GM12874 (cell line): ENCODE results near the gene LENG8.

ENCODE experiments used
- TF ChIP-seq, protein P1 (sequence below): IDR thresholded peaks from 2 replicates; pipeline ENCODE4 v1.5.1; 2011; ENCODE audit warnings: low read depth, mild to moderate bottlenecking, control low read depth, low read length, moderate library complexity; ENCODE audit not compliant: insufficient read depth

LENG8 gene

DNA sequence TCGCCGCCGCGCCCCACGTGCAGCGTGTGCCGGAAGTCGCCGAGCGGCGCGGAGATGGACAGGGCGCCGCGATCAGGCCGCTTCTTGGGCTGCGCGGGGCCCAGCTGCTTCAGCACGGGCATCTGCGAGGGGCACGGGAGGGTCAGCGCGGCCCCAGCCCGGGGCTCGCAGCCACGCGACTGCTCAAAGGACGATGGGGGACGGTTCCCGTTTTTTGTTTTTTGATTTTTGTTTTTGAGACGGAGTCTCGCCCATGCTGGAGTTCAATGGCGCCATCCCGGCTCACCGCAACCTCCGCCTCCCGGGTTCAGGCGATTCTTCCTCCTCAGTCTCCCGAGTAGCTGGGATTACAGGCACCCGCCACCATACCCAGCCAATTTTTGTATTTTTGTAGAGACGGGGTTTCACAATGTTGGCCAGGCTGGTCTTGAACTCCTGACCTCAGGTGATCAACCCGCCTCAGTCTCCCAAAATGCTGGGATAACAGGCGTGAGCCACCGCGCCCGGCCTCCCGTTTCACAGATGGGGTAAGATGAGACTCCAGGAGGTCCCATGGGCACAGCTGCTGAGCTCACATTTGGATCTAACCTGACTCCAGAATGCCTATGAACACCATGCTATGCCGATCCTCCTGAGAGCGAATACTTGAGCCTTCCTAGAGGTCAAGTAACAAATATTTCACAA is 16.6 kb downstream of the LENG8 start:
- TF ChIP-seq, protein P1, sequence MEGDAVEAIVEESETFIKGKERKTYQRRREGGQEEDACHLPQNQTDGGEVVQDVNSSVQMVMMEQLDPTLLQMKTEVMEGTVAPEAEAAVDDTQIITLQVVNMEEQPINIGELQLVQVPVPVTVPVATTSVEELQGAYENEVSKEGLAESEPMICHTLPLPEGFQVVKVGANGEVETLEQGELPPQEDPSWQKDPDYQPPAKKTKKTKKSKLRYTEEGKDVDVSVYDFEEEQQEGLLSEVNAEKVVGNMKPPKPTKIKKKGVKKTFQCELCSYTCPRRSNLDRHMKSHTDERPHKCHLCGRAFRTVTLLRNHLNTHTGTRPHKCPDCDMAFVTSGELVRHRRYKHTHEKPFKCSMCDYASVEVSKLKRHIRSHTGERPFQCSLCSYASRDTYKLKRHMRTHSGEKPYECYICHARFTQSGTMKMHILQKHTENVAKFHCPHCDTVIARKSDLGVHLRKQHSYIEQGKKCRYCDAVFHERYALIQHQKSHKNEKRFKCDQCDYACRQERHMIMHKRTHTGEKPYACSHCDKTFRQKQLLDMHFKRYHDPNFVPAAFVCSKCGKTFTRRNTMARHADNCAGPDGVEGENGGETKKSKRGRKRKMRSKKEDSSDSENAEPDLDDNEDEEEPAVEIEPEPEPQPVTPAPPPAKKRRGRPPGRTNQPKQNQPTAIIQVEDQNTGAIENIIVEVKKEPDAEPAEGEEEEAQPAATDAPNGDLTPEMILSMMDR, result no peak

DNA sequence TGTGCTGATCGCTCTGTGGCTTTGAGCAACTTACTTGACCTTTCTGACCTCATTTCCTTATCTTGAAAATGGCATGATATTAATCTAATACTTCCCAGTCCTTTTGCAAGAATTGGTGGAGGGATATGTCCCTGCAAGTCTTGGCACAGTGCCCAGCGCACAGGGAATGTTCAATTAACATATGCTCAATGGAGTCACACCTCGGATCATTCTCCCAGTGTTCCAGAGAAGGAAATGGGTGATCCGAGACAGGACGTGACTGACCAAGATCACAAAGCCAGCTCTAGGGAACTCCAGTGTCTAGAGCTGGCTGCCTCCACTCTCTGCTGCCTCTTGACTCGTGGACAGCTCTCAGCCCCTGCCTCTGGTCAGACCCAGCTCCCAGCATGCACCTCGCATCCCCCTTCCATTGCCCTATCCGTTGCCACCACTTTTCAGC is 20.5 kb downstream of the LENG8 start:
- TF ChIP-seq, protein P1, result no peak

DNA sequence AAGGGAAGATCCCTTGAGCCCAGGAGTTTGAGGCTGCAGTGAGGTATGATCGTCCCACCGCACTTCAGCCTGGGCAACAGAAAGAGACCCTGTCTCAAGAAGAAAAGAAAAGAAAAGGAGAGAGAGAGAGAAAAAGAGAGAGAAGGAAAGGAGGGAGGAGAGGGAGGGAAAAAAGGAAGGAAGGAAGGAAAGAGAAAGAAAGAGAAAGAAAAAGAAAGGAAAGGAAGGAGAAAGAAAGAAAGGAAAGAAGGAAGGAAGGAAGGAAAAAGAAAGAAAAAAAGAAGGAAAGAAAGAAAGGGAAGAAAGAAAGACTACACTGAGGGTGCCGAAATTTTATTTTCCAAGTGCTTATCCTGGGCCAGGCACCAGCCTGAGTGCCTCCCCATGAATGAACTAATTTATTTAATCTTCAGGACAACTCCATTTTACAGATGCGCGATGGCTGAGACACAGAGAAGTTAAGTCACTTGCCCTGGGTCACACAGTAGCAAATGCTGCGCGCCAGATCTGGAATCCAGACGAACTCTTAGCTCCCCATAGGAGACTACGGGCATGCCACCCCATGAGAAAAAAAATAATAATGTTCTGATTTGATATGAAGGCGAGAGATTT is 21.4 kb downstream of the LENG8 start:
- TF ChIP-seq, protein P1, result no peak

DNA sequence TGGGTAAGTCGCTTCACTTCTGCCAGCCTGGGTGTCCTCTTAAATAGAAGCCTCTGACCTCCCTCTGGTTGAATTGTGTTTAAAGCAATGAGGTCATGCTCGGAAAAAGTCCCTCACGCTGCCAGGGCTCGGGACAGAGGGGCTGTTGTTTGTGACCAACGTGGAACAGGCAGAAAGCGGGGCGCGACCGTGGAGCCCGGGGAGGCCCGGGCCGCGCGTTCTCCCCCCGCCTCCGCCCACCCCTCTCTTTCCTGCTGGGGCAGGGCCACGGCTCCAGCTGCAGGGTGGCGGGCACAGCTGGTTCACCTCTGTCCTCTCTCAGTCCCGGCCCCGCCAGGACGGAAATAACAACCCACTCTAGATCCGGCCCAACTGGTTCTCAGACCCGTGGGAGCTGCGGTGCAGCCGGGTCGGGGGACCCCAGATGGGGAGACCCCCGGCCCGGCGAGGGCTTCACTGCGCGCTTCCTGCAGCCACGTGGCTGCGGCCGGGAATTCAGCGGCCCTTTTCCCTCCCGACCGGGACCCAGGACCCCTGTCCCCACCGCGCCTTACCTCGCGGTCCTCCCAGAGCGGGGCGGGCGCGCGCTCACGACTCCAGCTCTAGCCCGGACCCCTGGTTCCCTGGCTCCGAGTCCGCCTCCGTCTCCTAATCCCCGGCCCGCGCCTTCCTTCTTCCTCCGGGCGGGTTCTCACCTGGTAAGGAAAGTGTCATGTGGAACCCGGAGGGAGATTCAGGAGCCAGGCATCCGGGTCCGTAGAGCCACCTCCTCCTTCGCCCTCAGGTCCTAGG is 22.2 kb downstream of the LENG8 start:
- TF ChIP-seq, protein P1, result no peak

DNA sequence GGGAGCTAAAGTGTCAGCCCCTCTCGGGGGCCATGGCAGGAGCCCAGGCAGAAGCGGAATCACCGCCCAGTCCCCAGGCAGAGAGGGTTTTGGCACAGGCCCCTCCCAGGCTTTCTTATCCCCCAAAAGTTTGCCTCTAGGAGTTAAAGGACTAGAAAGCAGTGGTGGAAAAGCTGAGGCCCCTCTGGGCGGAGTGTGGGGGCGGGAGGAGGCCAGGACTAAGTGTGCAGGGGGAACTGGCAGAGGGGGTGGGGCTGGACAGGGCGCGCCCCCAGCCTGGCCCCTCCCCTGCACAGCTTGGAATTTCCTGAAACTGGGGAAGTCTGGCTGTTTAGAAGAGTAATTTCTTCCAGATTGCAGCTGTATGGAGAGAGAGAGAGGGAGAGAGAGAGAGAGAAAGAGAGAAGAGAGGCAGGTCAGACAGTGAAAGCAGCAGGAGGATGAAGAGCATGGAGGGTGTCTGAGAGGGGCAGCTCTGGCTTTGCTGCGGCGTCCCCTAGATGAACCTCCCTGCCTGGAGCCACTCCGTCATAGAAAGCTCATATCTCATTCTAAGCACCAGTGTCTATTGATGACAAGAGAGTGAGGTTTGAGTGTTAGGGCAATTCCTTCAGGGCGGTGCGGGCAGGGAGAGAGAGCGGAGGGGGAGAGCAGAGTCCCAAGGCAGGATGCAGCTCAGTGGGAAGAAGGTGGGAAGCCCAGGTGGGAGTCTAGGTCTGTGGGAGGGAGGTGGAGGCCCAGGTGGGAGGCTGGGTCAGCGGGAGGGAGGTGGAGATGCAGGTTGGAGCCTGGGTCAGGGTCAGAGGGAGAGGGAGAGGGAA is 24.3 kb downstream of the LENG8 start, which contains the start of gene CDC42EP5:
CDC42EP5 (minus strand) TSS at position 226 of the 821 bp plus-strand sequence. CDS start 7,749 bp downstream, outside the sequence.
- TF ChIP-seq, protein P1, result no peak

DNA sequence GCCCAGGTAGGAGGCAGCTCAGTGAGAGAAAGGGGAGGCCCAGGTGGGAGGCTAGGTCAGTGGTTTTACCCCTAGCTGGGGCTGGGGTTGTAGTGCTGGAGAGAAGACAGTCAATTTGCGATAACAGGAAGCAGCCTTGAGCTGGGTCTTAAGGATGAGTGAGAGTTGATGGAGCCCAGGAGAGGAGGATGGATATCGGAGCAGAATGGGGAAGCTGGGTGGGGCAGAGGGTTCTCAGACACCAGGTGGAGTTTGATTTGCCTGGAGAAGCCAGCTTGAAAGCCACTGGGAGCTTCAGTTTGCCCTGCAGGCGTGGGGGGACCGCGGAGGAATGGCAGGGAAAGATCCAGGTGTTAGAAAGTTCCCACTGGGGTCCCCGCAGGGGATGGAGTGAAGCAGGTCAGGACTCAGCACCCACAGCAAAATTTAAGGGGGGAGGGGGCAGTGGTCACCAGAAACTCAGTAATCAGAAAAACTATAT is 24.9 kb downstream of the LENG8 start:
- TF ChIP-seq, protein P1, result no peak
